HG03103 (cell line): ENCODE measurements around the gene KLB.
"Not testable (repeated sequence)": the region's sequence is repeated elsewhere in the genome, so short reads cannot be mapped to it uniquely, and the experiment has no call there.

Source experiments
- ATAC-seq: cut with Tn5 transposase; IDR thresholded peaks from one replicate; pipeline ENCODE4 v1.9.1; 2021; ENCODE audit warnings: low read depth; ENCODE audit not compliant: unreplicated experiment

KLB gene

GRCh38 chr4:39425297-39425696, 18.6 kb downstream of the KLB start:
- ATAC-seq: not testable (repeated sequence)

- no peak for ATAC-seq
Measured at GRCh38 chr4:39426728-39427127, 20.0 kb downstream of the KLB start.

DNA sequence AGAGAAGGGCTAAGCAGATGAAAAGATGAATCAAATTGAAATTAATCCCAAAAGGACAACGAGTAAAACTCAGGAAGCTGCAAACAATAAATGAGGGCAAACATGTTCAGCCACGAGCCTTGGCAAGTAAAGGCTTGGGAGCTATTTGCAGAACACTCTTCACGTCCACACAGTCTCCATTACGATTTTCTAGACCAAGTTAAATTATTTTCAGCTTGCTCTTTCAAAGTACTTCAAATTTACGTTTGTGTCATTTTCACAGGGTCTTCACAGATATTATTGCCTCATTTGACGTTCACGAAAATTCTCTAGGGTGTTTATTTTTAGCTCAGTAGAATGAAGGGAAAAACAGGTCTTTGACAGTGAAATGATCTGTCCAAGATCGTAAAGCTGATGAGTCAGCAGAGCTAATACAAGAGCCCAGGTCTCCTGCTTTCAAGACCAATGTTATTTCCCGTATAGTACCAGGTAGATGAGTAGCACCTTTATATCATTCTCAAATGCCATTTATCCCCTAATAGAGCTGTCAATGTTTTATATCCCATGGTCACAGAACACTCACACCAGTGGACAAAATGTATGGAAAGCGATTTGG, 20.9 kb downstream of the KLB start:
- no peak for ATAC-seq

DNA sequence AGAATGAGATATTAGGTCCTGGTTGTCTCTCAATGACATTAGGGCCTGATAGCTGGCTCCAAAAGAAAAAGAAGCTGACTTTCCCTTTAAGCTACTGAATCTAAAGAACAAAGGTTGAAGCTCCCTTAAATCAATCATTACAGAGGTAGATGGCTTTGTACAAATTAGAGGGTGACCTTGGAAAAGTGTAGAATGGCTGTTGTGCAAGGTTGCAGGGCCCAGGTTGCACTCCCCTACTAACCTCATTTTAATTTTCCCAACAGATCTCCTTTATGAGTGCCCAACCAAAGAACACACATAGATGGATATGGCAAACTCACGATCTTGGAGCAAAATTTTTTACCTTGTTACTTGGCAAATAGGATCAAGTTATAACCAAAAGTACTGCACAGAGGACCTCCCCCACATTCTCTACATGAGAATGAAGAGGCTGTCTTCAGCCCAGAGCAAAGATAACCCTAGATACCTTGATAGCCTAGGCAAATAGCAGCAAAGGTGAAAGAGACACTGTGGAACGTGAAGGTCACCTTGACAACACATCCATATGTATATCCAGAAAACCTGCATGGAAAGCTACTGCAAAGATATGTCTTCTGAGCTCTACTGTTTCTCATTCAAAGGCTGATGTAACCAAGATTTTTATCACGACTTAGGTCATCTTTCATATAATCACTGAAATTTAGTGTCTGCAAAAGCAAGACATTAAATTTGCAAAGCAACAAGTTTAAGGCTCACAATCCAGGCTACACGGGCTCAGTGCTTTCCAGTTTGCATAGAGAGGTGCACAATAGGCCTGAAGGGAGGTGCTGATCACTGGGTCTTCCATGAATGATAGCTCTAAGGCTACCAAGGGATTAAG, 23.0 kb downstream of the KLB start:
- ATAC-seq: no peak

- no peak for ATAC-seq
Measured at GRCh38 chr4:39433878-39434492, 27.3 kb downstream of the KLB start.

DNA sequence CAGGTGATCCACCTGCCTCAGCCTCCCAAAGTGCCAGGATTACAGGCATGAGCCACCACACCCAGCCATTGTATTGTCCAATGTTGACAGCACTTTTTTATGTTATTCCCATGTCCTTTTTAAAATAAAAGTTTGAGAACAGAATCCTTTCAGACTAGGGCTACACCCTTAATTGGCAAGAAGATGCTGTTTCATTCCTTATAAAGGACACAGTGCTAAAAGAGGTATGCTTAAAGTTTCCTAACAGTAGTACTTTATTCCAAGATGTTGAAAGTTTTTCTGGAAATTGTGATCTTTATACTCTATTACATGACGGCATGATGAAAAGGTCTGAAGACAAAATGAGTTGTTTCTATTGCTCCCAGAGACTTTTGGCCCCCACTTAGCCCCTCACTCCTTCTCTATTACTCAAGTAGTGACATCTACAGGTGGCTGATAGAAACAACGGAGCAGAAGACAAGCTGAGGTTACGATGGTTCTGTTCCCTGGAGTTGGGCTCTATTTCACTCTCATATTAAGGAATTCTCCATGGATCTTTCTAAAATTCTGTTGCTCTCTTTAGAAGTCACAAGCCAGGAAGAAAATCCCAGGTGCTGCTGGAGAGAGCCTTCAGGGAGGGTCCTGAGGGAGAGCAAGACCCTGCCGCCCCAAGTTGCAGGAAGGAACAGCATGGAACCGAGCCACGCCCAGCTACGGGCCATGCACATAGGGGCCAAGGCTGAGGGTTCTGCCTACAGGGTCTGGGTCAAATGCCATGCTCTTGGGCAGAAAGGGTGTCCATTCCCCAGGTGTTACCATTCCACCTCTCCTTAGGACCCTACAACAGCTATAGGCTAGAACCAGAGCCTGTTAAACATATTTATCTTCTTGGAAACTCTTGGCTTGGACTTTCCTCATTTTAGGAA, 29.2 kb downstream of the KLB start:
- no peak for ATAC-seq

GRCh38 chr4:39441593-39441992, 34.9 kb downstream of the KLB start:
- no peak for ATAC-seq

DNA sequence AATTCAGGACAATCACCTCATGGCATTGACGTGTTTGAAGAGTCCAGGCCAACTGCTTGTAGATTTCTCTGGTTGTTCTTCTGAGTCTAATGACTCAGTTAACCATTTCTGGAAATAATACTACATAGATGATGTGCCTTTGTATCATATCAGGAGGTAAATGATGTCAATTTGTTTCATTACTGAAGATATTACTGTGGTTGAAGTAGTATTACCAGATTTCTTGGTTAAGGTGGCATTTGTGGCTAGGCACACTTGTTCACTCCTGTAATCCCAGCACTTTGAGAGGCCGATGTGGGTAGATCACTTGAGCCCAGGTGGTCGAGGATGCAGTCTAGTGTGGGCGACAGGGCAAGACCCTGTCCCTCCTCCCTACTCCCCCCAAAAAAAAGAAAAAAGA, 36.3 kb downstream of the KLB start:
- ATAC-seq: no peak

DNA sequence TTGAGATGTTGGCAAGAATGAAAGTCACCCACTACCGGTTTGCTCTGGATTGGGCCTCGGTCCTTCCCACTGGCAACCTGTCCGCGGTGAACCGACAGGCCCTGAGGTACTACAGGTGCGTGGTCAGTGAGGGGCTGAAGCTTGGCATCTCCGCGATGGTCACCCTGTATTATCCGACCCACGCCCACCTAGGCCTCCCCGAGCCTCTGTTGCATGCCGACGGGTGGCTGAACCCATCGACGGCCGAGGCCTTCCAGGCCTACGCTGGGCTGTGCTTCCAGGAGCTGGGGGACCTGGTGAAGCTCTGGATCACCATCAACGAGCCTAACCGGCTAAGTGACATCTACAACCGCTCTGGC, 39.7 kb downstream of the KLB start:
- ATAC-seq: no peak

DNA sequence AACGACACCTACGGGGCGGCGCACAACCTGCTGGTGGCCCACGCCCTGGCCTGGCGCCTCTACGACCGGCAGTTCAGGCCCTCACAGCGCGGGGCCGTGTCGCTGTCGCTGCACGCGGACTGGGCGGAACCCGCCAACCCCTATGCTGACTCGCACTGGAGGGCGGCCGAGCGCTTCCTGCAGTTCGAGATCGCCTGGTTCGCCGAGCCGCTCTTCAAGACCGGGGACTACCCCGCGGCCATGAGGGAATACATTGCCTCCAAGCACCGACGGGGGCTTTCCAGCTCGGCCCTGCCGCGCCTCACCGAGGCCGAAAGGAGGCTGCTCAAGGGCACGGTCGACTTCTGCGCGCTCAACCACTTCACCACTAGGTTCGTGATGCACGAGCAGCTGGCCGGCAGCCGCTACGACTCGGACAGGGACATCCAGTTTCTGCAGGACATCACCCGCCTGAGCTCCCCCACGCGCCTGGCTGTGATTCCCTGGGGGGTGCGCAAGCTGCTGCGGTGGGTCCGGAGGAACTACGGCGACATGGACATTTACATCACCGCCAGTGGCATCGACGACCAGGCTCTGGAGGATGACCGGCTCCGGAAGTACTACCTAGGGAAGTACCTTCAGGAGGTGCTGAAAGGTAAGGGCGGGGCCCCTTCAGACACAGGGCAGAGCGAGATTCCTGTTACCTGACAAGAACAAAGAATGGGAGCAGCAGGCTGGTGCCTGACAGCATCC, 40.3 kb downstream of the KLB start:
- peak; percentile 50 for ATAC-seq

DNA sequence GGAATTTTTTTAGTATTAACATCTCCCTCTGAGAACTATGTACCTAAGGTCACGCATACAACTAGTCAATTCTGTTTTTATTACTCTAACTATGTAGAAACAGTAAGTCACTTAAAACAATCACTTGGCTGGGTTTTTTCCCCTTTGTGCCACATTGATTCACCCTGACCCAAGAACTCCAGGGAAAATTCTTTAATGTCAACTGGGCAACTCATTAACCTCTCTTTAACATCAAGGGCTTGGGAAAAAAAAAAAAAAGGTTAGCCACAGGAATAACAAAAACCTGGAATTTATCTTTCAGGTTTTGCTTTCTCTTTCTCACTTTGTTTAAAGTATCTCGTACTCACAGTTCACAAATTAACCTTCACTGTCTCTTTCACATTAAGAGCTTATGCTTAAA, 43.9 kb downstream of the KLB start:
- ATAC-seq: no peak

DNA sequence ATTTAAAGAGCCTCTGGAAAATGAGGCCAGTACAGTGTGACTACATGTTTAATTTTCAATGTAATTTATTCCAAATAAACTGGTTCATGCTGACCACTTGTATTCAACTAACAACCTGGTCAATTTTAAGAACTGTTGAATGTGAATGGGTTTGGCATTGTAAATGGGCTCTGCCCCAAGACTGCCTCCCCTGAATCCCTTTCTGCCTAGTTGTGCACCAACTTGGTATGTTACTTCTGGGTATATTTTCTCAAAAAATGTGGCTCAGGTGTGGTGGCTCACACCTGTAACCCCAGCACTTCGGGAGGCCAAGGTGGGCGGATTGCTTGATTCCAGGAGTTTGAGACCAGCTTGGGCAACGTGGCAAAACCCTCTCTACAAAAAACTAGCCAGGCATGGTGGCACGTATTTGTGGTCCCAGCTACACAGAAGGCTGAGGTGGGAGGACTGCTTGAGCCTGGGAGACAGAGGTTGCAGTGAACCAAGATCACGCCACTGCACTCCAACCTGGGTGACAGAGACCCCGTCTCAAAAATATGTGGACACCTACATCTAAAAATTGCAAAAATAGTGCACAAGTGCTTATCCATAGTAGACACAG, 44.8 kb downstream of the KLB start:
- no peak for ATAC-seq

DNA sequence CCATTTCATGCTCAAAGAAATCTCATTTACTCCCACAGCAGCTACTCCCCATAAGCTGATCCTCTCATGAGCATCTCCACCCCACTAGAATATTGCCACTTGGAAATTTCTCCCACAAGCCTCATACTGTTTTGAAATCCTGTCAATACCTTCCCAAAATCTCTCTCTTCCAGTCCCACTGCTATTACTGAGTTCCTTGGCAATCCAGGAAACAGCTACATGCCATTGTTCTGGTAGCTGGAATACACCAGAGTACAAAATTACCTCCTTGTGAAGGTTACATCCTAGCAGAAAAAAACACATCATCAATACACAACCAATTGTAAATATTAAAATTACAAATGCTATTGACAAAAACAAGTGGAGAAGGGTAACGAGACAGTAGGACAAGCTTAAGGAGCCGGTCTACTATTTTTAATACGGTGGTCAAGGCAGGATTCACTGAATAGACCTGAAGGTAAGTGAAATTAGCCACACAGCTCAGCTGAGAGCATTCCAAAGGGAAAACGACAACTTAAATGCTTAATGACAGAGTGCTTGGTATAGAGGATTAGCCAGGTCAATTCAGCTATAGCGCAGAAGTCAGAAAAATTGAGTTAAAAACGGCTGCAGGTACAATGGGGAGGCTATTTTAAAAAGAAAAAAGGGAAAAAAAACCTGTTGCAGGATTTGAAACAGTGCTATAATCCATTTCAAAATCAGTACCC, 45.6 kb downstream of the KLB start:
- no peak for ATAC-seq

DNA sequence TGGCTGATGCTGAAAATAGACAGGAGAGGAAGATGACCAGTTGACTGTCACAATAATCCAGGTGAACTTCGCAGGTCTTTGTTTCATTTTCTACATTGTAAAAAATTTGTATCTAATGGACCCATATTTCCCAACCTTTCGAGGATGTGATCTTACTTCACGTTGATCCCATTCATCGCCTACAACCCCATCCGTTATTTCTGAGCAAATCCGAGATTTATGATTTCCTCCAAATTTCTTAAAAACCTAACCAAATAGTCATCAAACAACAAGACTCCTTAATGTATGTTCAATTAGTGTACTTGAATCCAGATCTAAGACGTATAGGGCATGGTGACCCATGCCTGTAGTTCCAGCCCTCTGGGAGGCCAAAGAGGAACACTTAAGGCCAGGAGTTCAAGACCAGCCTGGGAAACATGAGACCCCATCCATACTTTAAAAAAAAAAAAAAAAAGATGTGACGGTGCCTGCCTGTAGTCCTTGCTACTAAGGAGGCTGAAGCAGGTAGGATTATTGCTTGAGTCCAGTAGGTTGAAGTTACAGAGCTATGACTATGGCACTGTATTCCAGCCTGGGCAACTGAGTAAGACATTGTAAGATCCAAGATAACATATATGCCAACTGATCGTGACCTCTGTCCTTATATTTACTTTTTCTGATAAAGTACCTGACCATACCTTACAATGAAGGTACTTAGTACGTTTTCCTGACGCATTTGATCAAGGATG, 46.3 kb downstream of the KLB start:
- no peak for ATAC-seq

- no peak for ATAC-seq
Measured at GRCh38 chr4:39453738-39454137, 47.0 kb downstream of the KLB start.

- no peak for ATAC-seq
Measured at GRCh38 chr4:39455486-39455885, 48.8 kb downstream of the KLB start.

- no peak for ATAC-seq
Measured at GRCh38 chr4:39456946-39457763, 50.4 kb downstream of the KLB start.

GRCh38 chr4:39458161-39458504, 51.4 kb downstream of the KLB start:
- ATAC-seq: not testable (repeated sequence)
